Activated CD4-positive, alpha-beta T cell treated with anti-CD3 and anti-CD28 coated beads for 36 hours (primary cell): ENCODE results near the gene MUS81. TPM values are rescaled to one million over a fixed set of nuclear protein-coding genes. Genes with fewer than 3 reads are reported as not detected.
A peak's percentile ranks its signal among the peaks of the same experiment; 100 is the strongest.

Source experiments
- ATAC-seq: fragments of 200-7000 bp; cut with Tn5 transposase; one replicate; pipeline ENCODE4 v1.10.0; 2021; ENCODE audit warnings: mild to moderate bottlenecking, moderate library complexity
- CTCF ChIA-PET: fragments of 350-600 bp; sonication (Branson Sonifier 250); formaldehyde crosslinking; loops from one replicate; lab custom pipeline; 2021; ENCODE audit warnings: antibody characterized with exemption; lab: Charles Lee
- POLR2A ChIA-PET: fragments of 350-600 bp; sonication (Branson Sonifier 250); formaldehyde crosslinking; loops from one replicate; lab custom pipeline; 2021; ENCODE audit warnings: antibody characterized with exemption, inconsistent platforms; lab: Charles Lee
- DNase-seq: peaks from one replicate; pipeline ENCODE4 v3.0.0-alpha.2; 2020
- H3K27ac Mint-ChIP-seq: one replicate; pipeline ENCODE4 v1.8.0; 2021; ENCODE audit warnings: mixed read lengths
- H3K27me3 Mint-ChIP-seq: one replicate; pipeline ENCODE4 v1.8.0; 2021; ENCODE audit warnings: mixed read lengths
- H3K36me3 Mint-ChIP-seq: one replicate; pipeline ENCODE4 v1.8.0; 2021; ENCODE audit warnings: low read depth, mixed read lengths
- H3K4me1 Mint-ChIP-seq: one replicate; pipeline ENCODE4 v1.8.0; 2021; ENCODE audit warnings: mixed read lengths
- H3K4me3 Mint-ChIP-seq: one replicate; pipeline ENCODE4 v1.8.0; 2021; ENCODE audit warnings: mild to moderate bottlenecking, moderate library complexity, mixed read lengths
- H3K9me3 Mint-ChIP-seq: one replicate; pipeline ENCODE4 v1.8.0; 2021; ENCODE audit warnings: low read depth, mixed read lengths
- intact Hi-C, 2 experiments: fragments of 100-400 bp; cut with DNase I in 1 of 2; cut with micrococcal nuclease in 1 of 2; formaldehyde crosslinking; loops; one replicate each; pipeline versions ENCODE4 v1.14.2 to v1.15.1; 2022 to 2024; cut with DNase I, micrococcal nuclease
- total RNA-seq, 2 experiments: library from RNA; stranded (reverse); gene quantifications; one replicate each; pipeline ENCODE4 v1.2.3, GENCODE V29; 2021

Gene MUS81
- total RNA-seq, 2 experiments from 2014 or later = 59.2 to 67.8 TPM

DNA sequence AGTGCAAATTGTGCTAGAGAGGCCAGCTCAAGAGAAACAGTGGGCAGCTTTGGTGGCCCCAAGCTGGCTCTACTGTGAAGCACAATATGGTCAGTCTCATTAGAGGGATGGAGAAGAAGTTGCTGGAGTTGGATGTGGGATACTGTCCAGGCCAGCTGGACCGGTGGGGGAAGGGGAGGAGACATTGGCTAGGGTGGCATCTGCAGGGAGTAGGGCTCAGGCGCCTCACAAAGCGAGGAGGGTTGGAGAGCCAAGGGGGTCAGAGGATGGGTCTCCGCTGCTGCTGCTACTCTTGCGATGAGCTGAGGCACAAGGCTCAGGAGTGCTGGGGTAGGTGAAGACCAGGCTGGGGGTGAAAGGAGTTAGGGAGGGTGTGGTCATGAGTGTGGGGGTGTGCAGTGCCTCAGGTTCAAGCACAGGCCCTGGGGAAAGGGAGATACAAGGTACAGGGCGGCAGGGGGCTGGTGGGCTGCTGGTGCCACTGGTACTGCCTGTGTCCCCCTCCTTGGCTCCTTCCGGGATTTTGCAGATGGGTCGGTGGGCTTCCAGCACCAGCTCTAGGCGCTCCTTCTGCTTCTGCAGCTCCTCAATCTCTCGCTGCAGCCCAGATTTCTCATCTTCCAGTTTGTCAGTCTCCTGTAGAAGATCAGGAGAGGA lies 32.6 kb downstream of the MUS81 start:
- Mint-ChIP-seq H3K4me1 (peaks cover 70% of the 10 kb centered on the region), H3K9me3 (no peaks in the 10 kb centered on the region), H3K4me3 (peak overlapping the region; percentile 94), H3K36me3 (peaks cover 42% of the 10 kb centered on the region), H3K27me3 (no peaks in the 10 kb centered on the region), H3K27ac (peak overlapping the region; percentile 82)
- DNase-seq = no peak
- ATAC-seq = no peak
- CTCF ChIA-PET = interaction anchor here (0.6 to 10.8 kb wide), 8 partner anchors 8 to 175 kb away, joined by 3 to 210 read pairs (median 4); partner anchors contain the start of genes CFL1 and MUS81
- intact Hi-C loops = loop anchor here (5.0 to 10.0 kb wide), 2 partner anchors 375 to 468 kb away; partner anchors contain the start of genes NEAT1 (in 1 of the 2) and RAB1B (in 1 of the 2)
- POLR2A ChIA-PET = interaction anchor here (0.6 to 6.3 kb wide), 5 partner anchors 8 to 523 kb away, joined by 3 to 68 read pairs (median 3); partner anchors contain the start of genes CFL1, FOSL1 and MUS81

- H3K27me3 Mint-ChIP-seq = no peaks in the 10 kb centered on the region
- CTCF ChIA-PET = interaction anchor here (0.7 to 10.8 kb wide), 5 partner anchors 9 to 473 kb away, joined by 3 to 210 read pairs (median 4); partner anchors contain the start of genes CFL1, MUS81 and SF3B2
- H3K27ac Mint-ChIP-seq = peak overlapping the region; percentile 83
- H3K9me3 Mint-ChIP-seq = no peaks in the 10 kb centered on the region
- peaks cover 45% of the 10 kb centered on the region for H3K36me3 Mint-ChIP-seq
- intact Hi-C loops = loop anchor here (5.0 to 10.0 kb wide), 2 partner anchors 373 to 469 kb away; partner anchors contain the start of genes NEAT1 (in 1 of the 2) and RAB1B (in 1 of the 2)
- POLR2A ChIA-PET = interaction anchor here (0.6 to 1.3 kb wide), 7 partner anchors 19 to 1030 kb away, joined by 3 to 6 read pairs (median 4); partner anchors contain the start of gene SART1
- H3K4me3 Mint-ChIP-seq = peak overlapping the region; percentile 94
- DNase-seq (peak; percentile 60), ATAC-seq (no peak)
- H3K4me1 Mint-ChIP-seq = peaks cover 67% of the 10 kb centered on the region
Measured at GRCh38 chr11:65894034-65894591, 33.9 kb downstream of the MUS81 start.

GRCh38 chr11:65895482-65895981 lies 35.3 kb downstream of the MUS81 start:
- H3K27ac Mint-ChIP-seq = peak overlapping the region; percentile 58
- POLR2A ChIA-PET = no interaction called here
- peaks cover 55% of the 10 kb centered on the region for H3K4me1 Mint-ChIP-seq
- H3K9me3 Mint-ChIP-seq = no peaks in the 10 kb centered on the region
- H3K36me3 Mint-ChIP-seq = peaks cover 45% of the 10 kb centered on the region
- DNase-seq = no peak
- CTCF ChIA-PET = interaction anchor here (0.5 to 7.8 kb wide), 4 partner anchors 8 to 1376 kb away, joined by 3 to 113 read pairs (median 4); partner anchors contain the start of genes CCDC85B and FIBP
- no peaks in the 10 kb centered on the region for H3K27me3 Mint-ChIP-seq
- intact Hi-C loops = loop anchor here in 1 of 2 experiments (10.0 kb wide), 1 partner anchor 471 kb away; the partner anchor contains the start of gene NEAT1
- peak overlapping the region; percentile 25 for H3K4me3 Mint-ChIP-seq
- no peak for ATAC-seq

DNA sequence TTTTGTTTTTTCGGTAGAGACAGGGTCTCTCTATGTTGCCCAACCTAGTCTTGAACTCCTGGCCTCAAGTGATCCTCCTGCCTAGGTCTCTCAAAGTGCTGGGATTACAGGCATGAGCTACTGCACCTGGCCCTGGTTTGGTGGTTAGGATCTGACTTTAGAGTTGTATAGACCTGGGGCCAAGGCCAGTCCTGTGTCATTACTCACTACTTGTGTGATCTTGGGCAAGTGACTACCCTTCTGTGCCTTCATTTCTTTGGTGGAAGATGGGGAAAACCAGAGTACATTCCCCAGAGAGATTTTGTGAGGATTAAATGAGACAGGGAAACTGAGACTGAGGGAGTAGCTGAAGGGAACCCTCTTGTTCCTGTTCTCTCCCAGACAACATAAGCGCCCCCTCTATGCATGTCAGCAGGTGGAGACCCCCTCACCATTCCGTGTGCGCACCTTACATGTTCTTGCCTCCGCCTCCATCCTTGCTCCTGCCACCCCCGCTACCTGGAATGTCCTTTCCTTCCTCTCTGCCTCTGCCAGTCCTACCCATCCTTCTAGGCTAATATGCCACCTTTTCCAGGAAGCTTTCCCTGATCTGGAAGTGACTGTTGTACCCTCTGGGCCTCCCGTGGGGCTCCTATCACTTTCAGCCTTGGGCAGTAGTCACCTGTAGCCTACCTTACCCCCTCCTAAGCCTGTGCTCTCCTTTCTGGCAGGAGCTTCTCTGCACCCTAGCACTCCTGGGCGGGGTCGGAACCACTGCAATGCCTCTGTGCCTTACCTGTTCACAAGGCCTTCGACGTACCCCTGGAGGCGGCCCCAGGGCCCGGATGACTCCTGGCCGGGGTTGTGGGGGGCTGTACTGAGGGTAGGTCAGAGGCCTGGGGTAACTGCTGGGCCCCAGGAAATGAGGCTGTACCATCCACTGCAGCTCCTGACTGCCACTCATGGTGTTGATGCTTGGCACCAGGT lies 36.1 kb downstream of the MUS81 start:
- Mint-ChIP-seq H3K9me3 (no peaks in the 10 kb centered on the region), H3K4me1 (peaks cover 57% of the 10 kb centered on the region), H3K27ac (peak overlapping the region; percentile 58), H3K27me3 (no peaks in the 10 kb centered on the region), H3K36me3 (peaks cover 45% of the 10 kb centered on the region), H3K4me3 (peak overlapping the region; percentile 25)
- ChIA-PET POLR2A (interaction anchor here (0.7 to 0.9 kb wide), 2 partner anchors 9 to 900 kb away, joined by 3 to 4 read pairs; no protein-coding TSS in a partner anchor), CTCF (interaction anchor here (0.5 to 7.8 kb wide), 5 partner anchors 9 to 1376 kb away, joined by 3 to 113 read pairs (median 3); partner anchors contain the start of genes CCDC85B and FIBP)
- intact Hi-C loops = loop anchor here in 1 of 2 experiments (10.0 kb wide), 1 partner anchor 472 kb away; the partner anchor contains the start of gene NEAT1
- ATAC-seq = no peak
- no peak for DNase-seq

GRCh38 chr11:65897020-65897471 lies 36.8 kb downstream of the MUS81 start:
- Mint-ChIP-seq H3K4me3 (peak overlapping the region; percentile 49), H3K4me1 (peaks cover 60% of the 10 kb centered on the region), H3K27ac (no peak overlapping the region), H3K27me3 (peaks cover 2% of the 10 kb centered on the region), H3K9me3 (no peaks in the 10 kb centered on the region), H3K36me3 (peaks cover 43% of the 10 kb centered on the region)
- DNase-seq (no peak), ATAC-seq (no peak)
- POLR2A ChIA-PET = interaction anchor here (0.9 kb wide), 1 partner anchor 9 kb away, joined by 3 read pairs; no protein-coding TSS in a partner anchor
- CTCF ChIA-PET = interaction anchor here (0.6 to 7.8 kb wide), 6 partner anchors 10 to 185 kb away, joined by 3 to 113 read pairs (median 3); partner anchors contain the start of genes CCDC85B and FIBP
- intact Hi-C loops = loop anchor here in 1 of 2 experiments (10.0 kb wide), 1 partner anchor 472 kb away; the partner anchor contains the start of gene NEAT1

GRCh38 chr11:65898656-65899355 lies 38.6 kb downstream of the MUS81 start:
- ATAC-seq (no peak), DNase-seq (no peak)
- intact Hi-C loops = loop anchor here in 1 of 2 experiments (10.0 kb wide), 1 partner anchor 474 kb away; the partner anchor contains the start of gene NEAT1
- Mint-ChIP-seq H3K4me1 (peaks cover 47% of the 10 kb centered on the region), H3K27me3 (peaks cover 4% of the 10 kb centered on the region), H3K9me3 (no peaks in the 10 kb centered on the region), H3K27ac (peak overlapping the region; percentile 80), H3K4me3 (peak overlapping the region; percentile 75), H3K36me3 (peaks cover 34% of the 10 kb centered on the region)
- ChIA-PET CTCF (interaction anchor here (0.6 to 7.8 kb wide), 5 partner anchors 12 to 369 kb away, joined by 3 to 113 read pairs (median 3); partner anchors contain the start of genes CCDC85B and FIBP), POLR2A (interaction anchor here (5.1 kb wide), 1 partner anchor 9 kb away, joined by 59 read pairs; the partner anchor contains the start of genes CCDC85B and FIBP)

DNA sequence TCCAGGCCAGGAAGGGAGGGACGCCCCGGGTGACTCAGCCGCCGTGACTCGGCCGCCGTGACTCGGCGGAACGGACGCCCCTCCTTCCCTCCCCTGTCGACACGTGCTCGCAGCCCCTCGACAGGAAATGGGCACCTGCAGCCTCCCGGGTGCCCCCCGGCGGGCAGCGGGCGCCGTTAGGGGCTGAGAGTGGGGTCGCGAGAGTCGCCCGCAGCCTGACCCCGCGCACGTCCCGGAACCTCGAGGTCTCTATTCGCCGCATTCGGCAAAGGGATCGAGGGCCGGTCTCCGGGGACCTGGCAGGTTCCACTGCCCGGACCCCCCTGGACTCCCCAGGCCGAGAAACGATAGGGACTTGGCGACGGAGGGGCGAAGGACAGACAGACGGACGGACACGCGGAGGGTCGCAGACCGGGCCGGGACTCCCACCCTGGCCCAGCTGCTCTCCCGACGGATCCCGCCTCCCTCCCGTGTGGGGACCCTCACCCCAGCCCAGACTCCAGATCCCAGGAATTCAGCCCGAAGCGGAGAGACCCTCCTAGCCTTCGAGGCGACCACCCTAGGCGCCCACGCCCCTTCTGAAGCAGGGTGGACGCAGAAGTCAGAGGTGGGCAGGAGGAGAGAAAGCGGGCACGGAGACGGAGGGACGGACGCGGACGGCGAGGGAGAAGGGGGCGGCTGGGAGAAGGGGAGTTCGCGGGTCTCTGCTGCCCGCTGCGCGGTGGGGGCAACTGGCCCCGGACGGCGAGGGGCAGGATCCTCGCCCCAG lies 39.3 kb downstream of the MUS81 start:
- ChIA-PET POLR2A (interaction anchor here (1.0 to 5.1 kb wide), 2 partner anchors 9 to 18 kb away, joined by 3 to 59 read pairs; partner anchors contain the start of genes CCDC85B and FIBP), CTCF (interaction anchor here (1.0 to 7.8 kb wide), 4 partner anchors 12 to 48 kb away, joined by 3 to 113 read pairs (median 4); partner anchors contain the start of genes CCDC85B and FIBP)
- peak overlapping the region; percentile 78 for H3K27ac Mint-ChIP-seq
- H3K36me3 Mint-ChIP-seq = peaks cover 28% of the 10 kb centered on the region
- no peaks in the 10 kb centered on the region for H3K9me3 Mint-ChIP-seq
- peak; percentile 89 for DNase-seq
- peaks cover 4% of the 10 kb centered on the region for H3K27me3 Mint-ChIP-seq
- peak; percentile 36 for ATAC-seq
- intact Hi-C loops = loop anchor here (1.0 to 10.0 kb wide), 9 partner anchors 9 to 475 kb away; partner anchors contain the start of genes C11orf68 (in 2 of the 2), CCDC85B (in 2 of the 2), DRAP1 (in 2 of the 2) and BANF1 (in 1 of the 2)
- H3K4me3 Mint-ChIP-seq = peak overlapping the region; percentile 75
- H3K4me1 Mint-ChIP-seq = peaks cover 39% of the 10 kb centered on the region

DNA sequence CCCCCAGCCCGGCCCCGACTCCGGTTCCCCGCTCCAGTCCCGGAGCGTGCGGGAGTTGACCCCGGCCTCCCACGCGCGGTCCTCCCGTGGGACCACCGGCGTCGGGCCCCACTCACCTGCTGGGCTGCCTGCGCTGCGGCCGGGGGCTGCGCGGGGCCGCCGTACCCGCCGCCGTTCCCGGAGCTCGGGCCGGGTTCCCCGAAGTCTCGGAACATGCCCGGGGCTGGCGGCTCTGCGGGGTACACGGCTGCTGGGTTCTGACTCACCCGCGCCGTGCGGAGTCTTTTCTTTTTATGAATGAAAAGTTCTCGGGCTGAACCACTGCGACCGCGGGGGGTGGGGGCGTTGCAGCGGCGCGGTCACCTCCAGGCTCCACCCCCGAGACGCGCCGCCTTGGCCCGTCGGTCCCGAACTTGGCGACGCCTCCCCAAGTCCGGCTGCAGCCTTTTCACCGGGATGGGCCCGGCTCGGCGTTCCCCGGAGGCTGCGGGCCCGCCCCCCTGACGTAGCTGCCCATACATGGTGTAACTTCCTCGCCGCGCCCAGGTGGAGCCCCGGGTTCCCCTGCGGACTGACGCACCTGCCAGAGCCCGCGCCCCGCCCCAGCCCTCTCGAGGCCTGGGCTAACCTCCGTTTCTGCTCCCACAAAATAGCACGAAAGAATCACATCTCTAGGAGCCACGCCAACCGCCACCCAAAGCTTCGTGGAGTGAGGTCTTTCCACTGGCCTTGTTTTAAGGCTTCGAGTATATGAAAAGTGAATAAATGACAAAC lies 40.1 kb downstream of the MUS81 start, which contains the start of gene FOSL1:
Gene FOSL1, minus strand, starts transcription at position 264 of the 774 bp plus-strand sequence. Its CDS starts 49 bp downstream, at position 215.
- peaks cover 25% of the 10 kb centered on the region for H3K36me3 Mint-ChIP-seq
- H3K27me3 Mint-ChIP-seq = peaks cover 4% of the 10 kb centered on the region
- intact Hi-C loops = loop anchor here (1.0 kb wide), 8 partner anchors 10 to 412 kb away; partner anchors contain the start of genes C11orf68 (in 2 of the 2), CCDC85B (in 2 of the 2), DRAP1 (in 2 of the 2) and BANF1 (in 1 of the 2)
- no peaks in the 10 kb centered on the region for H3K9me3 Mint-ChIP-seq
- peaks cover 35% of the 10 kb centered on the region for H3K4me1 Mint-ChIP-seq
- DNase-seq (peak; percentile 98), ATAC-seq (peak; percentile 85)
- H3K27ac Mint-ChIP-seq = peak within 1 kb of the TSS; percentile 78
- H3K4me3 Mint-ChIP-seq = peak within 1 kb of the TSS; percentile 75
- POLR2A ChIA-PET = interaction anchor here (0.6 to 5.1 kb wide), 5 partner anchors 10 to 892 kb away, joined by 3 to 59 read pairs (median 3); partner anchors contain the start of genes CCDC85B and FIBP
- CTCF ChIA-PET = interaction anchor here (1.1 to 7.8 kb wide), 6 partner anchors 8 to 41 kb away, joined by 3 to 113 read pairs (median 6); partner anchors contain the start of genes CCDC85B, FIBP and MUS81
